Measurements from ENCODE around the gene TAS1R1.
"Not testable (repeated sequence)": the region's sequence is repeated elsewhere in the genome, so short reads cannot be mapped to it uniquely, and the experiment has no call there.

Gene TAS1R1

DNA sequence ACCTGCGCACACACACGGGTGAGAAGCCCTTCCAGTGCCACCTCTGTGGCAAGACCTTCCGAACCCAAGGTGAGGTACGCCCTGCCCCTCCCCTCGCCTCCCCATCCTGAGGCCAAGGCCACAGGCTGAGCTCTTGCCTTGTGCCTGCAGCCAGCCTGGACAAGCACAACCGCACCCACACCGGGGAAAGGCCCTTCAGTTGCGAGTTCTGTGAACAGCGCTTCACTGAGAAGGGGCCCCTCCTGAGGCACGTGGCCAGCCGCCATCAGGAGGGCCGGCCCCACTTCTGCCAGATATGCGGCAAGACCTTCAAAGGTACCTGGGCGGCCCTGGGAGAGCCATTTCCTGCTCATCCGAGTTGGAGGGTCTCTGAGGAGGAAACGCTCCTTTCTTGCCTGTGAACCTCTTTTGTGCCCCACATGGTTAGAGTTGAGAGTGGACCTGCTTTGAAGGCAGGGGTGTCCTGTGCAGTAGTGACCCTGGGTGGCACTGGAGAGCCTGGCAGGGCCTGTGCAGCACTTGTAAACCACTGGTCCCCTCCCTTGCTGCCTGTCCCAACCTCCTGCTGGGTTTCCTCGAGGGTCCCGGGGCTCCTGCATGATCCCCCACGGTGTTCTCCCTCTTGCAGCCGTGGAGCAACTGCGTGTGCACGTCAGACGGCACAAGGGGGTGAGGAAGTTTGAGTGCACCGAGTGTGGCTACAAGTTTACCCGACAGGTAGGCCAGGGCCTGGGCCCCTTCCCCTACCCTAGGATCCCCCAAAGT, 33.2 kb downstream of the TAS1R1 start:
- no peak for DNase-seq (ENCODE audit: low read depth in 2 of 2, low spot score in 1 of 2)

DNA sequence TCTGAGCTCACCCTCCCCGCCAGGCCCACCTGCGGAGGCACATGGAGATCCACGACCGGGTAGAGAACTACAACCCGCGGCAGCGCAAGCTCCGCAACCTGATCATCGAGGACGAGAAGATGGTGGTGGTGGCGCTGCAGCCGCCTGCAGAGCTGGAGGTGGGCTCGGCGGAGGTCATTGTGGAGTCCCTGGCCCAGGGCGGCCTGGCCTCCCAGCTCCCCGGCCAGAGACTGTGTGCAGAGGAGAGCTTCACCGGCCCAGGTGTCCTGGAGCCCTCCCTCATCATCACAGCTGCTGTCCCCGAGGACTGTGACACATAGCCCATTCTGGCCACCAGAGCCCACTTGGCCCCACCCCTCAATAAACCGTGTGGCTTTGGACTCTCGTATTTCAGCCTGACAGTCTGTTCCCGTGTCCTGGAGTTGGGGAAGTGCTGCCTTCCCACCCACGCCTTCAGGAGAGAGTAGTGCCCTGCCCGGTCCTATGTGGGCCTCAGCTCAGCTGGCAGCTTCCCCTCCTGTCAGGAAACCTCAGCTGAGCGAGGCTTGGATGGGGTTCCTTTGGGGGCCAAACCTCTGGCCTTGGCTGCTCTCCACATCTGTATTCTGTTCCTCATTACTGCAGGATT, 33.9 kb downstream of the TAS1R1 start:
- DNase-seq (ENCODE audit: low read depth in 2 of 2, low spot score in 1 of 2), result no peak

DNA sequence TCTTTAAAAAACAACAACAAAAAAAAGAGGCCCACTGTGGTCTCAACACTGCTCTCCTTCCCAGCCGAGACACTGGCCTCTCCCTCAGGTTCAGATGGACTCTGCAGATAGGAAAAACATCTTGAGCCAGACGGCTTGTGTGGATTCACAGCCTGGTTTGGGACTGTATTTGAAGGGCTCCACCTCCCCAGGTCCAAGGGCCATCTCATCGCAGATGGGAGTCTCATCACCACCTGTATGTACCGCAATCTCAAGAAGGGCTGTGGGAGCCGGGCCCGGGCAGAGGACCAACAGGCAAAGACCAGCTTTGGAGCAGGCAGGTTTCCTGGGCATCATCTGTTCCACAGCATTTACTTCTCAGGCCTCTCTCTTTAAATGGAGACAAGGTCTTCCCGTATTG, 34.9 kb downstream of the TAS1R1 start:
- no peak for DNase-seq (ENCODE audit: low read depth in 2 of 2, low spot score in 1 of 2)

DNA sequence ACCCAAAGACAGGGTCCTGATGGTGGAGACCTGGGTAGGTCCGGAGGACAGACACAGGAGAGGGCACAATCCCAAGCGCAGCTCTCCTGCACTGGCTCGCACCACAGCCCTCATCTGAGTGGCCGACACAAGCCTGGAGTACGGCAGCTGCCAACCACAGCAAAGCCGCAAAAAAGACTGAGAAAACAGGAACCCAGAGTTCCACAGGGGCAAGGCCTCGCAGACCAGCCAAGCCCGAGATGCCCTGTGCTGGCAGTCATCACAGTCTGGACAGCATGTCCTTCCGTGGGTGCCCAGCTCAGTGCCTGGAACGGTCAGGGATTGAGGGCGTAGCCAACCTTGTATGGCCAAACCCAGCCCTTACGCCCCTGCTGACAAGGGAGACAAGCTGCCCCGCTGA, 36.1 kb downstream of the TAS1R1 start:
- no peak for DNase-seq (ENCODE audit: low read depth in 2 of 2, low spot score in 1 of 2)

DNA sequence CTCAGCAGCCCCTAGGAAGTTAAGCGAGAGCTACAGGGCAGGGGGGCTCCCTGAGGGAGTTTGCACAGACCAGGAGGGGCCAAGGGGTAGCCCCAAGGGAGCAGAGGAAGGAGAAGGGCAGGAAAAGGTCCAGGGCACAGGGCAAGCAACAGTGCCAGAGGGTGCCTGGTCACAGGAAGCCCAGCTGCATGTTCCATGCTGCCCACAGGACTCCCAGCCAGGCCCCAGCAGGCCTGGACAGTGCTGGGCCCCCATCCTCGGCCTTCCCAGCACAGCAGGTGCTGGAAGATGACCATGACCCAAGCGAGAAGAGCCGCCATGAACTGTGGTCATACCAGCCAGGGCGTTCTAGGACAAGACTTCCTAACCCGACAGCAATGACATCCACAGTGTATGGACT, 36.5 kb downstream of the TAS1R1 start:
- no peak for DNase-seq (ENCODE audit: low read depth in 2 of 2, low spot score in 1 of 2)

DNA sequence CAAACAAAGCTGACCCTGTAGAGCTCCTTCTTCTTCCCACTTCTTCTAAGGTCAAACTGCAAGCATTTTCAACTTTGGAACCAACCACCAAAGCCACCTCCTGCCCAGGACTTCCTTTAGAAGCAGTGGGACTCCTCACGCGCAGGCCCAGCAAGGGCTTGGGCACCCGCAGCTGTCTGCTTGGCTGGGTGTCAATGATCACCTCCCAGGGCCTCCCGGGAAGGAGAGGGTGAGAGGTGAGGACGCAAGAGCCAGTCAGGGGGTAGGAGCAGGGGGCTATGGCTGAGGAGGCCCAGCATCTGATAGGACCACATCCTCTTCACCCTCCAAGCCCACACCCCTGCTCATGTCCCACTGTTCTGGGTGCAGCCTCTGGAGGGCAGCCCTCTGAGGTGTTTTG, 37.3 kb downstream of the TAS1R1 start:
- DNase-seq (ENCODE audit: low read depth in 2 of 2, low spot score in 1 of 2), result no peak

DNA sequence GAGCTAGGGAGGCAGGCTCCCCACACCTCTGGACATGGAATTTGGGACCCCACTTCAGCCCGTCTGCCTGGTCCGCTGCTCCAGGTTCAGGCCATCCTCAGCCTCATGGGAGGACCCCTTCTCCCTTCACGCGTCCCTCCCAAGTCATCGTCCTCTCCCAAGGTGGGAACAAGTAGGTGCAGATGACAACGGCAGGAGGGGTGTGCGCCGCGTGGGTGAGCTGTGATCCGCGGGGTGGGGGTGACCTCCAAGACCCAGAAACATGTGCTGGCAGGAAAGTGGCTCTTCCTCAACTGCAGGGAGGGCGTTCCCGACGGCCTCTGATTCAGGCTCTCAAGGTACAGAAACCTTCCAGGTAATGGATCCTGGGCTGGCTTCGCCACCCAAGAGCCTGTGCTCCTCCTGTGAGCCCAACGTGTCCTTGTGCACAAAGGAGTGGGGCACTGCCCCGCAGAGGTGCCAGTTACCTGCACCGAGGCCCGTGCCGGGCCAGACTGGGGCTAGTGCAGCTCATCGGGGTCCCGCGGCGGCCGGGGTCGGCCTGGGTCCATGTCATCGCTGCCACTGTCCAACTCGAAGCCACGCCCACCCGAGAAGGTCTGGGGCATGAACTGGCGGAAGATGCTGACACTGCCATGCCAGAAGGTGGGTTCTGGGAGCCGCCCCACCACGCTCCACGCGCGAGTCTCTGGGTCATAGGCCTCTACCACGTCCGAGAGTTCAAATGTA, 37.9 kb downstream of the TAS1R1 start:
- DNase-seq (ENCODE audit: low read depth in 2 of 2, low spot score in 1 of 2), result no peak

DNA sequence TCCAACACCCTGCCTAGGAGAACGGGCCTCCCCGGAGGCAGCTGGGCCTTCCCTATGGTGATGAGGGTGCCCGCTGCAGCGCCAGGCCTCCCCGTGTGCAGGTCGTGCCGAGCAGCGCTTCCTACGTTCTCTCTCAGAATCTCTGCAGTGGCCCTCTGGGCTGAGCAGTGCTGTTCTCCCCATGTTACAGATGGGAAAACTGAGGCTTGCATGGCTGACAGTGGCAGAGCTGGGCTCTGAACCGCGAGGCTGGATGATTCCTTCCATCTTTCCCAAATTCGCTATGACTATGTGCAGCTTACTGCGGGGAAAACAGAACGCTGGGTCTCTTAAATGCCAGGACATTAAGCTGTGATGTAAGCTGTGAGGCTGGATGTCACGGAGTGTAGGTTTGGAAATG, 38.7 kb downstream of the TAS1R1 start:
- no peak for DNase-seq (ENCODE audit: low read depth in 2 of 2, low spot score in 1 of 2)

DNA sequence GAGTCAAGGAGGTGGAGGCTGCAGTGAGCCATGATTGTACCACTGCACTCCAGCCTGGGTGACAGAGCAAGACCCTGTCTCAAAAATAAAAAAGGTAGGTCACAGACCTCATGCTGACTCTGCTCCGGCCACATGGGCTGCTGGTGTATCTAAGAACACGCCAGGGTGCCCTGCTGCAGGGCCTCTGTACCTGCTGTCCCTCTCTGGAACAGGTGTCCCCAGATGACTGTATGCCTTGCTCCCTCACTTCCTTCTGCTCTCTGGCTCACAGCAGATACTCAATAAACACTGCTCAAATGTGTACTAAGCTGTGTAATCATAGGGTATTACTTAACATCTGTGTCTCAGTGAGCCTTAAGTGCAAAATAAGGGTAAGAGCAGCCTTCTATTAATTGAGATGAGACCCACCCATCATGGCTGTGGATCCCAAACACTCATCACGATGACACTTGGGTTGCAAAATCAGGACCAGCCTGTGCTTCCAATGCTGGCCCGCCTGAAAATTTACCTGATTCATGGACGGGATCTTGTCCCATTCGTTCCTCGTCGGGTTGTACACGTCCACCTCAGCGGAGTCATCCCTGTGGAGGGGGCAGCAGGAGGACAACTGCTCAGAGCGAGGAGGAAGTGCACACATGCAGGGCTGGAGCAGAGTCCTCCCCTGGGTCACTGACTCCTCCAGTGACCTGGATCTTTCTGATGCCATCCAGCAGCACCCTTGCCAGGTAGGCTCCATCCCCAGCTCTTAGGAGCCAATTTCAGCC, 40.1 kb downstream of the TAS1R1 start:
- DNase-seq (ENCODE audit: low read depth in 2 of 2, low spot score in 1 of 2), result no peak

DNA sequence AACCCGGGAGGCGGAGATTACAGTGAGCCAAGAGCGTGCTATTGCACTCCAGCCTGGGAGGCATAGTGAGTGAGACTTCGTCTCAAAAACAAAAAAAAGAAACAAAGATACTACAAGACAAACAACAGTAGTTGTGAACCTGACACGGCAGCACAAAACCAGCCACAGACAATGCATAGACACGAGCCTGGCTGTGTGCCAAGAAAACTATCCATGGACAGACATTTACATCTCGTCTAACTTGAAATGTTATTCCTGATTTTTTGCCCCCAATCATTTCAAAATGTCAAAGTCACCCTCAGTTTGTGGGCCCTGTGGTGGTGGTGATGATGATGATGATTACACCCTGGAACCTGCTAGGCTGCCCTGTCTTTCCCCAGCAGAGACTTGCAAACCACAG, 41.2 kb downstream of the TAS1R1 start:
- DNase-seq (ENCODE audit: low read depth in 2 of 2, low spot score in 1 of 2), result no peak

DNA sequence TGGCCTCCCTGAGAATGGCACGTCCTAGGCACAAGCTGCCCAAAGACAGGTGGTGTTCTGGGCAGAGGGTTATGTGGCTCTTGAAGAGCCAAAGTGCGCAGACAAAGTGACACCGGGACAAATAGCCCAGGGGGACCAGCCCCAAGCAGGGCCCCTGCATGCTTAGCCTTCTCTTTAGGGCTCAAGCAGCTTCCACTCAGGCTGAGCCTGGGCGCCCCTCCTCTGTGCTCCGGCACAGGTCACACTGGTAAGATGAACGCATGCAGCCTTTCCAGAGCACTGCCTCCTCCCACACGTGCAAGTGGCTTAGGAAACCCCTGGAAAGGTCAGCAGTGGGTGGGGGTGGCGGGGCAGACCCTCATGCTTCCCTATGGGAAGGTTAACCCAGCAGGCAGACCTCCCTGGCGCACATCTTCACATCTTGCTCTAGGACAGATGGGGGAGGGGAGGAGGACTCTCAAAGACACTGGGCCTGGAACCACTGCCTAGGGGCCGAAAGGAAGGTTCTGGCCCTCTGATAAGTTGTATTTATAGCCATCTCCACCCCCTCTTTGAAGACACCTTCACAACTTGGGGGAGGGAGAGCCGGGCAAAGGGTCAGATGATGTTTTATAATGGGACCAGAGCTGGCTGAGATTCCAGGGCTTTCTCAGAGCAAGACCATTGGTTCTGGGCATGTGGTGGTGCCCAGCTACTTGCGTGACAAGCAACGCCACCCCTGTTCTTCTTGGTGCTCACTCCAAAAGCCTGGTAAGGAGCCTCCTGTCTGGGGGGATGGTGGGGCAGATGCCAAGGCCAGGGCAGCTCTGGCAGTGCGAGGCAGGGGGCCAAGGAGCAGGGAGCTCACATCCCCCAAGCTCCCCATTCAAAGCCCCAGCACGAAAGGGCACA, 42.0 kb downstream of the TAS1R1 start:
- no peak for DNase-seq (ENCODE audit: low read depth in 2 of 2, low spot score in 1 of 2)

DNA sequence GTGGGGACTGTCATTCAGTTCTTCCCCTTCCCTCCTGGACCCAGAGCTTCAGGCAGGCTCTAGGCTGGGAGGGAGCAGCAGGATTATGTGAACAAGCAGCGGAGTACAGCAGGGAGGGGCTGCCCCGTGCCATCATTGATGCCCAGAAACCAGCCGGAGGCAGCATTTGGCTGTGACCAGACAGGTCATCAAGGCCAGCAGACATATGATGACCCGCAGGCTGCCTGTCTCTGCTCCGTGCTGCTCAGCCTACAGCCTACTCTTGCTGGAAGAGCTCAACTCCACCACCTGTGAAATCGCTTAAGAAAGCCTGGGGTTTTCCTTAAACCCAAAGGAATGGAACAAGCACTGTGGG, 42.6 kb downstream of the TAS1R1 start:
- no peak for DNase-seq (ENCODE audit: low read depth in 2 of 2, low spot score in 1 of 2)

DNA sequence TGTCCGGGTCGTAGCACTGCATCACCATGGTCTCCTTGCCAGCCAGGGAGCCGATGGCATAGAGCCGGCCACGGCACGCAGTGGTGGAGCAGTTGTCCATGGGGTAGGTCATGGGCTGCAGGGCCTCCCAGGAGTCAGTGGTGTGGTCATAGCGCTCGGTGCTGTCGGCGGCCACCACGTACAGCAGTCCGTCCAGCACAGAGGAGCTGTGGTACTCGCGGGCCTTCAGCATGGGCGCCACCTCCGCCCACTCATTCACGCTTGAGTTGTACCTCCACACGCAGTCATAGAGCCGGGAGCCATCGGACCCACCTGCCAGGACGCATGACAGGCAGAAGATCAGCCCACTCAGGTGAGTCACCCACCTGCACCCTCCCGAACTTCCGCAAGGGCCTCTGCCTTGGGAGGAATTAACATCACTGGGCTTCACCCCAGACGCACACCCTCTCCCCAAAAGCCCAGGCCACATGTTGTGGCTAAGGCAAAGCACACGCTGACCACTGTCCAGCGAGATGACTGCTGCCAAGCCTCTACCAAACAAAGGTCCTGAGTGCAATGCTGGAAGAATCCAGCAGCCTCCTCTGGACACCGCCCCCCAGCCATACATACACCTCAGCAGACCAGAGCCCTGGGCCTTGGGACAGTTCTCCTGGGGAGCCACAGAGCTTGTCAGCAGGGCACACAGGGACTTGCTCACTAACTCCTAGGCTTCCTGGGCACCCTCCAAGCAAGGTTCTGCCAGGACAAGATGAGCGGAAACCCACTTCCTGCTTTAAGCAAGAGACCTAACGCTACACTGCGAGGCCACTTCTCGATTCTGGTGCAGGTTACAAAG, 44.3 kb downstream of the TAS1R1 start:
- peak in 1 of 2 donors; percentile 62 for DNase-seq (ENCODE audit: low read depth in 2 of 2, low spot score in 1 of 2)

DNA sequence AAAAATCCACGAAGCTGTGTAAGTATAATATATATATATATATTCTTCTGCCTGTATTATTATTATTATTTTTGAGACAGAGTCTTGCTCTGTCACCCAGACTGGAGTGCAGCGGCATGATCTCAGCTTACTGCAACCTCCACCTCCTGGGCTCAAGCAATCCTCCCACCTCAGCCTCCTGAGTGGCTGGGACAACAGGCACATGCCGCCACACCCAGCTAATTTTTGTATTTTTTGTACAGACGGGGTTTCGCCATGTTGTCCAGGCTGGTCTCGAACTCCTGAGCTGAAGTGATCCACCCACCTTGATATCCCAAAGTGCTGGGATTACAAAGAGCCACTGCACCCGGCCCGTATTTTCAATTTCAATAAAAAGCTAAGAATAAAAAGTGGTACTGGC, 44.9 kb downstream of the TAS1R1 start:
- not testable (repeated sequence) for DNase-seq (ENCODE audit: low read depth in 2 of 2, low spot score in 1 of 2)

DNA sequence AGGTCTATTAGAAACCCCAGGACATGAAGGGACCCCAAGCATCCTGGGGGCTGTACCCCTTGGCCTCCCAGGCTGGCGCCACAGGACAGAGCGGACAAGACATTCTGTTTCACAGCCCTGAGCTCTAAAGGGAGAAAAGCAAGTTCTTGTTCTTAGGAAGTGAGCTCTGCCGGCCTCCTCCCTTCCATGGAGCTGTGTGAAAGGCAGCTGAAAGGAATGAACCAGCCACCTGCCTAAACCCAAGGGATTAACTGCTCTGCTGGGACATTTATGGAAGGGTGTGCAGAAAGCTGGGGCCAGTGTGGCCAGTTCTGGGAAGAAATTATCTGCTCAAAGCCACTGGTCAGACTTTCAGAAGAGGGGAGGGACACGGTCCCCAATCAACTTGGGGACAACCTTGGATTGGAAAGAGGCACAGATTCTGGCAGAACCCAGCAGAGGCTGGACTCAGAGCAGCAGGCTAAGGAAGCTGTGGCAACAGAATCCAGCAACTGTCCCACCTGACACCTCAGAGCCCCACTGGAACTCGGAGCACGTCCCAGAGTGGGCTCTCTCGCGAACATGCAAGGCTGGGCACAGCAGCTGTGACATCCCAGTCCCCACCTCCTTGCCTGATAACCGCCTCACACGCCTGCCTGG, 45.4 kb downstream of the TAS1R1 start:
- DNase-seq (ENCODE audit: low read depth in 2 of 2, low spot score in 1 of 2), result no peak

DNA sequence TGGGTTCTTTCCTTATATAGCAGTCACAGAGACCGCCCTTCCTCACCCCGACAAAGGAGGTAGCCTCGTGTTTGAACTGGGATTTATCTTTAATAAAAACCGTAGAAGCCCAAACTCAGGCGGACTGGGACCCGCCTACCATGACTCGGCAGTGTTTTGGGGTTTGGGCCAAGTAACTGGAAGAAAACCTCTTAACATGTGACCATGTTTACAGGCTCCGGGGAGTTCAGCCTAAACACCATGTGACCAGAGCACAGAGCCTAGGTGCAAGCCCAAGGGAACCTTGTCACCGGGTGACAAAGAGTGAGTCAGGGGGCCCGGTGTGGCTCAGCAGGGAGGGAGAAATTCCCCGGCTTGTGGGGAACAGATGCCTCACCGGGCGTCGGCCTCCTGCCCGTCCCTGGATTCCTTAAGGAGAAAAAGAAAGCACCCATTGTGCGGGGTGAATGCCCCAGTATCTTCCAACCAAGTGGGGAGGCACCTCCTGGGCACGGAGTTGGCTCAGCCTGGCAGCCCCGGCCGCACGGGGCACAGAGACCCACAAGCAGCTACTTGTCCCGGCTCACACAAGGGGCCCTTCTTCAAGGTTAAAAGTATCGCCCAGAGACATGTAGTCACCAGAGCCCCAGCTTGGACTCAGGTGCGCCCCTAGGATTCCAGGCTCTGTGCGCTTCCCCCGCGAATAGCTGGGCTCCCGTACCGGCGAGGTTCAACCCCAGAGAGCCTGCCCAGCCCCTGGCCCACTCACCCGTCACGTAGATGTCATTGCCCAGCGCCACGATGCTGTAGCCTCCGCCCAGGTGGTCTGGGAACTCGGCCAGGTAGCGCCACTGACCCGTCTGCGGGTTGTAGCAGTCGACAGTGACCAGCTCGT, 46.2 kb downstream of the TAS1R1 start:
- DNase-seq (ENCODE audit: low read depth in 2 of 2, low spot score in 1 of 2), result peak; percentile 60 to 68

DNA sequence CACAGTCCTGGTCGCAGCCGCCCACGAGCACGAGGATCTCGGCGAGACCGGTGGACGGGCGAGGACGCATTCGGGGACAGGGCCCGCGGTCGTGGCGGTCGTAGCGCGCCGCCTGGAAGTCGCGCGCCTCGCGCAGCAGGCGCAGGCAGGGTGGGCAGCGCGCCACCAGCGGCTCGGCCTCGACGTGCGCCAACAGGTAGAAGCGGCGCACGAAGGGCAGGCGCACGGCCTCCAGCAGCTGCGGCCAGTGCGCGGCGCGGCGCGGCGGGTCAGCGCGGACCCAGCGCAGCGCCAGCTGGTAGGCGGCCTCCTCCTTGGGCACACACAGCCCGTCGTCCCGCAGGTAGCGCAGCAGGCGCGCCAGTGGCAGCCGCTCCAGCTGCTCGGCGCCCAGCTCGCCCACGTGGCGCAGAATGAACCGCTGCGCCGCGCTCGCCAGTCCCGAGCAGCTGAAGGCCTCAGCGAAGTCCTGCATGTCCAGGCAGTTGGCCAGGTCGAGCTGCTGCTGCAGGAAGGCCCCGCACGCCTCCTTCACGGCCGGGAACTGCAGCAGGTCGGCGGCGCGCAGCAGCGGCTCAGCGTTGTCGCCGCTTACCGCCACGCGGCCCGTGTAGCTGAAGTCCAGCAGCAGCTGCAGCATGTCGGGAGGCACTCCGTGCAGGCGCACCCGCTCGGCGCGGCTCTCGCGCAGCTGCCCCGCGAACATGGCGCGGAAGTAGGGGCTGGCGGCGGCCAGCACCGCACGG, 47.0 kb downstream of the TAS1R1 start:
- DNase-seq (ENCODE audit: low read depth in 2 of 2, low spot score in 1 of 2), result no peak

Measured in stimulated activated CD8-positive, alpha-beta memory T cell treated with anti-CD3 and anti-CD28 coated beads, Interleukin-4, amount 100 ng/mL, for 4 hours (primary cell).